HG03045 (cell line): ENCODE data around the gene PRKN.

ENCODE experiments used
- ATAC-seq: cut with Tn5 transposase; IDR thresholded peaks from one replicate; pipeline ENCODE4 v1.9.1; 2021; ENCODE audit warnings: mild to moderate bottlenecking, moderate library complexity; ENCODE audit not compliant: unreplicated experiment

Gene PRKN

DNA sequence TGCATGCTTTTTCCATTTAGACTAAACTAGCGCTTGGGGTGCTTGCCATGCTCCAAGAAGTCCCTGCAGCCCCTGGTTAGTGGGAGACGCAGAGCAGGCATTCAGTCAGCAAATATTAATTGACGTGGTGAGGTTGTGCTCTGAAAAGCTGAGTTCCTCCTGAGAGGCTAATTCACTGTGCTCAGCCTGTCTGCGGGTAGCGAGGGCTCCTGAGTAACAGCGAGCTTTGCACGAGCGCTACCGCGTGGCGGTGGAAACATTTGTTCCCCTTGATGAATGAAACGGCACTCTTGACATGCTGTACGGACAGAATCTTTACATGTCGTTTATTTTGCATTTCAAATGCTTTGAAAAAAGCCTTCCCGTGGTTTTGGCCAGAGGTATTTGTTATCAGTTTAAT lies 1283.1 kb downstream of the PRKN start:
- no peak for ATAC-seq

DNA sequence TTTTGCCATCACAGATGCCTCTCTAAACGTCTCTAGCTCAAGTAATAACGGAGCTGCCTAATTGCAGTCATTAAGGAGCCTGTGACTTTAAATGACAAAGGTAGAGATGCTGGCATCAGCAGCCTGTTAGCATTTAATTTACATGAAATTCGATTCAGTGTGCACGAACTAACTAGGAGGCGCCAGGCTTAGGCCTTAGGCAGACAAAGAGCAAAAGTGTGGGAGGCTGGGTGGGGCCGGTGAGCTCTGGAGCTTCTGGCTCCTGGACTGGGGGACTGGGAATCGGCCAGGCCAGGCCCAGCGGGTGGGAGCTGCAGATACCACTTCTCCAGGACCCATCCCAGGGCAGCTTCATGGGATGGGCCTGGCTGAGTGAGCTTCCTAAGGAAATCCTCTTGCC lies 1283.7 kb downstream of the PRKN start:
- no peak for ATAC-seq

DNA sequence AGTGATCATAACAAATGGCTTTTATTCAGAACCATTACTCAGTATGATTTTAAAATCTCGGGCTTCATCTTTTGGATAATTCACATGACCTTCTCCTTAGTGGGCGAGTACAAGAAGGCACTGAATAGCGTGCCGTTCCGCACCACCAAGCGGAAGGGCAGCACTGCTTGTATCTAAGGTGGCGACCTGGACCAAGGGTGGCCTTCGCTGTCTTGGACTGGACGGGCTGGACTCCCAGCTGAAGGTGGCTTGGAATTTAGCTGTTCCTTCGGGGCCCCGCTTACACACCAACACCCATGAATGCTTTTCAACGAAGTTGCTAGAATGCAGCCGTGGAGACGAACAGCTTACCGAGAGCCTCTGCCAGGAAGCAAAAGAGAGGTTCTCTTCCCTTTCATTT lies 1285.1 kb downstream of the PRKN start:
- ATAC-seq, result no peak

- ATAC-seq, result no peak
Measured at GRCh38 chr6:161440299-161440698, 1287.3 kb downstream of the PRKN start.

GRCh38 chr6:161439093-161439492 lies 1288.5 kb downstream of the PRKN start:
- no peak for ATAC-seq

DNA sequence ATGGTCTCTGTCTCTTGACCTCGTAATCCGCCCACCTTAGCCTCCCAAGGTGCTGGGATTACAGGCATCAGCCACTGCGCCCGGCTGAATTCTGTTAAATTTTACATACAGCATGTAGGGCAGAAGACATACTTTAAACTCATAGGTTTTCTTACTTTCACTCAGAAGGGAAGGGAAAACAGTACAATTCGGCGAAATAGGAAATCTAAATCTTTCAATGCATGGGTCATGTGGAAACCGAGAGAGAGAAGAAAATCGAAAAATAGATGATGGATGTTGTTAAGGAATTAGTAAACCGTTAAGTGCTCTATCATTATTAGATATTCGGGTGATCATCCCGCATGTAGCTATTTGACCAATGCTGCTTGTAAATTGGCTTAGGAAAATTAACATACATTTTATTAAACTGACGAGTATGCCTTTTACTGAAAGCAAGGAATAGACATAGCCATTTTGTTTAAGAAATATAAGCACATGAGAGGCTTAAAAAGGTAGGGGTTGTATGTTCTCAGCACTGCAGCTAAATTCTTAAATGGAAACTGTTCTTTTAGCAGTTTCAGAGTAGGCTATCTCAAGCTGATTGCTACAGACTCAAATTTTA lies 1289.0 kb downstream of the PRKN start:
- no peak for ATAC-seq

GRCh38 chr6:161437851-161438250 lies 1289.7 kb downstream of the PRKN start:
- no peak for ATAC-seq

- ATAC-seq, result no peak
Measured at GRCh38 chr6:161436106-161436876, 1291.3 kb downstream of the PRKN start.

- ATAC-seq, result no peak
Measured at GRCh38 chr6:161435748-161436070, 1291.9 kb downstream of the PRKN start.

GRCh38 chr6:161434921-161435747 lies 1292.4 kb downstream of the PRKN start:
- ATAC-seq, result no peak

GRCh38 chr6:161434350-161434749 lies 1293.2 kb downstream of the PRKN start:
- no peak for ATAC-seq

- ATAC-seq, result no peak
Measured at GRCh38 chr6:161432546-161432945, 1295.0 kb downstream of the PRKN start.

DNA sequence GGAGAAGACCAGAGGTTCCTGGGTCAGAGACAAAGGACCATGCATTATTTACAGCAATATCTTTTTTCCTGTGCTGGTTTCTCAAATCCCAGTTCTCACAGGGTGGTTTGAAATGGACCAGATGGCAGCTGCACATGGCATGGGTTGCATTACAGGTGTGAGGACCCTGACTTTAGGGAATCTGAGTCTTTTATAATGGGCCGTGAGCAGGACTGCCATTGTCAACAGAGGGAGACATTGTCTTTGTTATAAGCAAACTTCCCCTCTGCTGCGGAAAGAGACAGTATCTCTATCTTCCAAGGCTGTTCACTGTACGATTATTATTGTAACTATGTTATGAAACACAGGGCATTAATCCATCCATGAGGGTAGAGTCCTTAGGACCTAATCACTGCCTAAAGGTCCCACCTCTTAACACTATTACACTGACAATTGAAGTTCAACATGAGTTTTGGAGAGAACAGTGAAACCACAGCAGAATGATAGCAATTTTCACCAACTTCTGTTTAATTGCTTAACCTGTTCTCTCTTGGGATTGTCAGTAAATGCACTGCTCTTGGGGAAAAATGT lies 1297.6 kb downstream of the PRKN start:
- ATAC-seq, result no peak

DNA sequence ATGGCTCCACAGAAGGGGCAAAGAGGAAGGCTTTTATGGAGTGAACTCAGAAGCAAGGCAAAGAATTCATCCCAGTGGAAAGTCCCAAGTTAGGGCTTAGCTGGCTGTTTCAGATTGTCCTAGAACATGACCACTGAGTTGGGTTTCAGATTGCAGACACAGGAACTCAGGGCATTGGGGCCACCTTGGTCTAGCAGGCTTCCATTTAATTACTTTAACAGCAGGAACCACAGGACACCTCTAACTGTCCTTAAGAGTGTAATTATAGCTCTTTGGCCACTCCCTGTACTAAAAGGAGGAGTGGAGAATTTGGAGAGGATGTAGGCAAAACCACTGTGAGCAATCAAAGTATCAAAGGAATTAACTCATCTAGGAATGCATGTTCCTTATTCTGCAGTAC lies 1303.1 kb downstream of the PRKN start:
- no peak for ATAC-seq

GRCh38 chr6:161422710-161423680 lies 1304.6 kb downstream of the PRKN start:
- ATAC-seq, result no peak

GRCh38 chr6:161418463-161418945 lies 1309.1 kb downstream of the PRKN start:
- no peak for ATAC-seq

DNA sequence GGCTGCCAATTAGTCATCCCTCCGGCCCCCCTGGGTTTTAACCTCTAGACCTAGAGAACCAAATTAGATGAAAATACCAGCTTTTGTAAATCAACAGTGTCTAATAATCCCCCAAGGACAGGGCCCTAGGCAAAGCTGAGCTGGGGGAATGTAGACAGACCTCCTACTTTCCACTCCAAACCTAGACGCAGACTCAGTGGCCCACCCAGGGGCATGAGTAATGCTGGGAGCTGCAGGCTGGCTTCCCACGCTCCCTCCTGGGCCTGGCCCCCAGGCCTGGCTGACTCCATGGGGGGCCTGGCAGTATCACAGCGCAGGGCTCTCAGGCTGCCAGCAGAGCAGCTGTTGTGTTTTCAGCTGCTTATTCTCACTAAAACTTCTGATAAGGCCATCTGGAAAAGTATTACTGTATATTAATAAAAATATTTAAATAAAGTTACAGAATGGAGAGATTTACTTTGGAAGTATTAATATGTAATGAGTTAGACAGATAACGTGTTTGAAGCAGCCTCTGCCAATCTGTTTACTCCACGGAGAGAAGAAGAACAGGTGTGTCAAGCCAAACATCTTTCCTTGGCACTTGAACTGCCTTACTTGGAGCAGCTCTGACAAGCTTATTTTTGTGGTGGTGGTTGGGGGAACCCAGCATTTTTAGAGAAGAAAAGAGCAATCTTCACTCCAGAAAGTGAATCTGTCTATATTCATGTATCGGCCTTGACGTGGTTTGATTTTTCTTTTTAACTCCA lies 1309.7 kb downstream of the PRKN start:
- no peak for ATAC-seq

GRCh38 chr6:161415302-161415855 lies 1312.2 kb downstream of the PRKN start:
- no peak for ATAC-seq

- no peak for ATAC-seq
Measured at GRCh38 chr6:161414707-161415106, 1312.9 kb downstream of the PRKN start.
